ENCODE data around the gene LRP11.

The LRP11 gene

GRCh38 chr6:149881860-149882259 lies 17.7 kb upstream of the LRP11 start:
- no peak overlapping the region for H3K4me2 ChIP-seq (ENCODE audit: low read depth, low read length, poor library complexity, severe bottlenecking)
- TF ChIP-seq, protein P1, sequence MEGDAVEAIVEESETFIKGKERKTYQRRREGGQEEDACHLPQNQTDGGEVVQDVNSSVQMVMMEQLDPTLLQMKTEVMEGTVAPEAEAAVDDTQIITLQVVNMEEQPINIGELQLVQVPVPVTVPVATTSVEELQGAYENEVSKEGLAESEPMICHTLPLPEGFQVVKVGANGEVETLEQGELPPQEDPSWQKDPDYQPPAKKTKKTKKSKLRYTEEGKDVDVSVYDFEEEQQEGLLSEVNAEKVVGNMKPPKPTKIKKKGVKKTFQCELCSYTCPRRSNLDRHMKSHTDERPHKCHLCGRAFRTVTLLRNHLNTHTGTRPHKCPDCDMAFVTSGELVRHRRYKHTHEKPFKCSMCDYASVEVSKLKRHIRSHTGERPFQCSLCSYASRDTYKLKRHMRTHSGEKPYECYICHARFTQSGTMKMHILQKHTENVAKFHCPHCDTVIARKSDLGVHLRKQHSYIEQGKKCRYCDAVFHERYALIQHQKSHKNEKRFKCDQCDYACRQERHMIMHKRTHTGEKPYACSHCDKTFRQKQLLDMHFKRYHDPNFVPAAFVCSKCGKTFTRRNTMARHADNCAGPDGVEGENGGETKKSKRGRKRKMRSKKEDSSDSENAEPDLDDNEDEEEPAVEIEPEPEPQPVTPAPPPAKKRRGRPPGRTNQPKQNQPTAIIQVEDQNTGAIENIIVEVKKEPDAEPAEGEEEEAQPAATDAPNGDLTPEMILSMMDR (conservative IDR thresholded peaks at IDR 0.05; ENCODE audit: low read length), result no peak
- TF ChIP-seq EZH2phosphoT487 (IDR thresholded peaks at IDR 0.05; ENCODE audit: borderline replicate concordance), result no peak
- no peaks in the 10 kb centered on the region for H3K9me2 ChIP-seq (replicated peaks; ENCODE audit: low read depth, low read length)
- H3K9ac ChIP-seq (ENCODE audit: low read depth, low read length, poor library complexity, severe bottlenecking), result no peak overlapping the region
- no peaks in the 10 kb centered on the region for H4K20me1 ChIP-seq (ENCODE audit: insufficient read depth, low read length, poor library complexity, severe bottlenecking)
- H3F3A ChIP-seq (ENCODE audit: low read depth), result no peaks in the 10 kb centered on the region
- no peak overlapping the region for H3K4me3 ChIP-seq (ENCODE audit: low read length, poor library complexity, severe bottlenecking)
- no peaks in the 10 kb centered on the region for H3K4me1 ChIP-seq (ENCODE audit: insufficient read depth, low read length, poor library complexity, severe bottlenecking)
- no peaks in the 10 kb centered on the region for H3K9me3 ChIP-seq (ENCODE audit: insufficient read depth, low read depth, low read length)
- no peak overlapping the region for H2AFZ ChIP-seq (ENCODE audit: low read length)
- H3K27me3 ChIP-seq (ENCODE audit: insufficient read depth, low read length, poor library complexity, severe bottlenecking), result no peaks in the 10 kb centered on the region
- no peaks in the 10 kb centered on the region for H3K36me3 ChIP-seq (ENCODE audit: insufficient read depth, low read length)
- H3K79me2 ChIP-seq (ENCODE audit: insufficient read depth, low read length), result no peaks in the 10 kb centered on the region

GRCh38 chr6:149881066-149881766 lies 17.1 kb upstream of the LRP11 start:
- Histone ChIP-seq H3K9me3 (ENCODE audit: insufficient read depth, low read depth, low read length) (no peaks in the 10 kb centered on the region), H3K79me2 (ENCODE audit: insufficient read depth, low read length) (no peaks in the 10 kb centered on the region), H4K20me1 (ENCODE audit: insufficient read depth, low read length, poor library complexity, severe bottlenecking) (no peaks in the 10 kb centered on the region), H3K9ac (ENCODE audit: low read depth, low read length, poor library complexity, severe bottlenecking) (no peak overlapping the region), H3K27me3 (ENCODE audit: insufficient read depth, low read length, poor library complexity, severe bottlenecking) (no peaks in the 10 kb centered on the region), H3K4me1 (ENCODE audit: insufficient read depth, low read length, poor library complexity, severe bottlenecking) (no peaks in the 10 kb centered on the region), H3K9me2 (replicated peaks; ENCODE audit: low read depth, low read length) (no peaks in the 10 kb centered on the region), H3F3A (ENCODE audit: low read depth) (no peaks in the 10 kb centered on the region), H2AFZ (ENCODE audit: low read length) (no peak overlapping the region), H3K4me2 (ENCODE audit: low read depth, low read length, poor library complexity, severe bottlenecking) (no peak overlapping the region), H3K36me3 (ENCODE audit: insufficient read depth, low read length) (no peaks in the 10 kb centered on the region), H3K4me3 (ENCODE audit: low read length, poor library complexity, severe bottlenecking) (no peak overlapping the region)
- TF ChIP-seq, protein P1 (conservative IDR thresholded peaks at IDR 0.05; ENCODE audit: low read length), result no peak
- no peak for TF ChIP-seq EZH2phosphoT487 (IDR thresholded peaks at IDR 0.05; ENCODE audit: borderline replicate concordance)

- Histone ChIP-seq H3F3A (ENCODE audit: low read depth) (no peaks in the 10 kb centered on the region), H3K4me3 (ENCODE audit: low read length, poor library complexity, severe bottlenecking) (no peak overlapping the region), H3K79me2 (ENCODE audit: insufficient read depth, low read length) (no peaks in the 10 kb centered on the region), H3K4me2 (ENCODE audit: low read depth, low read length, poor library complexity, severe bottlenecking) (no peak overlapping the region), H3K9me2 (replicated peaks; ENCODE audit: low read depth, low read length) (no peaks in the 10 kb centered on the region), H3K9ac (ENCODE audit: low read depth, low read length, poor library complexity, severe bottlenecking) (no peak overlapping the region), H3K36me3 (ENCODE audit: insufficient read depth, low read length) (no peaks in the 10 kb centered on the region), H4K20me1 (ENCODE audit: insufficient read depth, low read length, poor library complexity, severe bottlenecking) (no peaks in the 10 kb centered on the region), H3K27me3 (ENCODE audit: insufficient read depth, low read length, poor library complexity, severe bottlenecking) (no peaks in the 10 kb centered on the region), H2AFZ (ENCODE audit: low read length) (no peak overlapping the region), H3K9me3 (ENCODE audit: insufficient read depth, low read depth, low read length) (no peaks in the 10 kb centered on the region), H3K4me1 (ENCODE audit: insufficient read depth, low read length, poor library complexity, severe bottlenecking) (no peaks in the 10 kb centered on the region)
- TF ChIP-seq, protein P1 (conservative IDR thresholded peaks at IDR 0.05; ENCODE audit: low read length), result no peak
- no peak for TF ChIP-seq EZH2phosphoT487 (IDR thresholded peaks at IDR 0.05; ENCODE audit: borderline replicate concordance)
These were observed 13.5 kb upstream of the LRP11 start for GRCh38 chr6:149877659-149878058.
